ENCODE measurements around the gene MACROD1.

Gene MACROD1

DNA sequence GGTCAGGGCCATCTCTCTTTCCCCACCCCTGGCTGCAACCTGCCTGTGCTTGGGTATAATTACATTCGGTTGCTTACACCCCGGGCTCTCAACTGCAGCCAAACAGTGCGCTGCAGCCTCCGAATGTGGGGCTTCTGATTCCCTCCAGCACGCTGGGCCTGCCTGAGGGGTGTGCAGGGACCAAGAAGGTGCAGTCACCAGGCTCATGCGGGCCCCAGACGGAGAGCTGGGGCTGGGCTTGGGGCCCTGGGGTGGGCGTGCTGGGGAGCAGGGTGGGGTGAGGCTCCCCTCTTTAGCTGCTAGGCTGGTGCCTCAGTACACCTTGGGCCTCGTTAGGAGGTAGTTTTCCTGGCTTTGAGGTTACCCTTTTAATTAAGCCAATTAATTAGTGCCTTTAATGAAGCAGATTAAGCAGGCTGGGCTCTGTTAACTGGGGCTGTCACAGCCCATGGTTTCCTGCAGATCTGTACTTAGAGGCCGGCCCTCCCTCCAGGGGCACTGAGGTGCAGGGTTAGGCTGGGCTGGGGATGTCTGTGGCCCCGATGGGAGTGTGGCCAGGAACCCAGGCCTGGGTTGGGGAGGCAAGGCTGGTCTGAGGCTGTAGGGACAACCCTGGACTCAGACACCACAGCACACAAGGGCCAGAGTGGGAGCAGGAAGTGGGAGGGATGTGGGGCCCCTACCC, 112.8 kb downstream of the MACROD1 start:
- H3K9me3 ChIP-seq (ENCODE audit: severe bottlenecking): no peaks in the 10 kb centered on the region
- no peaks in the 10 kb centered on the region for H3K36me3 ChIP-seq (ENCODE audit: low read depth)
- TF ChIP-seq, protein P1, sequence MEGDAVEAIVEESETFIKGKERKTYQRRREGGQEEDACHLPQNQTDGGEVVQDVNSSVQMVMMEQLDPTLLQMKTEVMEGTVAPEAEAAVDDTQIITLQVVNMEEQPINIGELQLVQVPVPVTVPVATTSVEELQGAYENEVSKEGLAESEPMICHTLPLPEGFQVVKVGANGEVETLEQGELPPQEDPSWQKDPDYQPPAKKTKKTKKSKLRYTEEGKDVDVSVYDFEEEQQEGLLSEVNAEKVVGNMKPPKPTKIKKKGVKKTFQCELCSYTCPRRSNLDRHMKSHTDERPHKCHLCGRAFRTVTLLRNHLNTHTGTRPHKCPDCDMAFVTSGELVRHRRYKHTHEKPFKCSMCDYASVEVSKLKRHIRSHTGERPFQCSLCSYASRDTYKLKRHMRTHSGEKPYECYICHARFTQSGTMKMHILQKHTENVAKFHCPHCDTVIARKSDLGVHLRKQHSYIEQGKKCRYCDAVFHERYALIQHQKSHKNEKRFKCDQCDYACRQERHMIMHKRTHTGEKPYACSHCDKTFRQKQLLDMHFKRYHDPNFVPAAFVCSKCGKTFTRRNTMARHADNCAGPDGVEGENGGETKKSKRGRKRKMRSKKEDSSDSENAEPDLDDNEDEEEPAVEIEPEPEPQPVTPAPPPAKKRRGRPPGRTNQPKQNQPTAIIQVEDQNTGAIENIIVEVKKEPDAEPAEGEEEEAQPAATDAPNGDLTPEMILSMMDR (IDR thresholded peaks at IDR 0.05; ENCODE audit: poor library complexity, severe bottlenecking): no peak
- no peaks in the 10 kb centered on the region for H3K27me3 ChIP-seq (ENCODE audit: insufficient read depth, poor library complexity, severe bottlenecking)
- ATAC-seq (ENCODE audit: low read depth) (no peak), DNase-seq (ENCODE audit: low spot score) (no peak)
- H3K4me3 ChIP-seq (ENCODE audit: severe bottlenecking): no peak overlapping the region
- H3K4me1 ChIP-seq (ENCODE audit: insufficient read depth, poor library complexity, severe bottlenecking): no peaks in the 10 kb centered on the region
- no peak overlapping the region for H3K27ac ChIP-seq (ENCODE audit: poor library complexity, severe bottlenecking)

- H3K4me1 ChIP-seq (ENCODE audit: insufficient read depth, poor library complexity, severe bottlenecking): no peaks in the 10 kb centered on the region
- ATAC-seq (ENCODE audit: low read depth) (no peak), DNase-seq (ENCODE audit: low spot score) (no peak)
- H3K27ac ChIP-seq (ENCODE audit: poor library complexity, severe bottlenecking): no peak overlapping the region
- H3K27me3 ChIP-seq (ENCODE audit: insufficient read depth, poor library complexity, severe bottlenecking): no peaks in the 10 kb centered on the region
- H3K4me3 ChIP-seq (ENCODE audit: severe bottlenecking): no peak overlapping the region
- H3K9me3 ChIP-seq (ENCODE audit: severe bottlenecking): no peaks in the 10 kb centered on the region
- no peaks in the 10 kb centered on the region for H3K36me3 ChIP-seq (ENCODE audit: low read depth)
- TF ChIP-seq, protein P1 (IDR thresholded peaks at IDR 0.05; ENCODE audit: poor library complexity, severe bottlenecking): no peak
Measured at GRCh38 chr11:64052436-64052835, 113.5 kb downstream of the MACROD1 start.

GRCh38 chr11:64051297-64051696, 114.6 kb downstream of the MACROD1 start:
- Histone ChIP-seq H3K9me3 (ENCODE audit: severe bottlenecking) (no peaks in the 10 kb centered on the region), H3K27me3 (ENCODE audit: insufficient read depth, poor library complexity, severe bottlenecking) (no peaks in the 10 kb centered on the region), H3K4me1 (ENCODE audit: insufficient read depth, poor library complexity, severe bottlenecking) (no peaks in the 10 kb centered on the region), H3K36me3 (ENCODE audit: low read depth) (no peaks in the 10 kb centered on the region), H3K27ac (ENCODE audit: poor library complexity, severe bottlenecking) (no peak overlapping the region), H3K4me3 (ENCODE audit: severe bottlenecking) (no peak overlapping the region)
- TF ChIP-seq, protein P1 (IDR thresholded peaks at IDR 0.05; ENCODE audit: poor library complexity, severe bottlenecking): no peak
- DNase-seq (ENCODE audit: low spot score) (no peak), ATAC-seq (ENCODE audit: low read depth) (no peak)

DNA sequence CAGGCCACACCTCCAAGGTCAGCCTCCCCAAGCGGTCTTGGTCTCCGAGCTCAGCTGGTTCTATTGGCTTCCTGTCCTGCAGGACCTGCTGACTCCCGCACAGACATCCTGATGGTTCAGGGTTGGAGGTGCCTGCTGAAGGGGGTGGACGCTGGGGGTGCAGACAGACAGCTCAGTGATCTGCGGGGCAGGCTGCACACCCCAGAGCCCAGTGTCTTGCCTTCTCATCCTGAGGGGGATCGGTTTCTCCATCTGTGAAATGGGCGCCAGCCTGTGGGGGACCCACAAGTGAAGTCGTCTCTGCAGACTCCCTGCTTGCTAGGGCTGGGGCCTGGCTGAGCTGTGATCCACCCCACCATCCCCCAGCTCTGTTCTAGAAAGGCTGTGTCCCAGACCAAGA, 116.4 kb downstream of the MACROD1 start:
- Histone ChIP-seq H3K27ac (ENCODE audit: poor library complexity, severe bottlenecking) (no peak overlapping the region), H3K4me1 (ENCODE audit: insufficient read depth, poor library complexity, severe bottlenecking) (no peaks in the 10 kb centered on the region), H3K36me3 (ENCODE audit: low read depth) (no peaks in the 10 kb centered on the region), H3K27me3 (ENCODE audit: insufficient read depth, poor library complexity, severe bottlenecking) (no peaks in the 10 kb centered on the region), H3K4me3 (ENCODE audit: severe bottlenecking) (no peak overlapping the region), H3K9me3 (ENCODE audit: severe bottlenecking) (no peaks in the 10 kb centered on the region)
- TF ChIP-seq, protein P1 (IDR thresholded peaks at IDR 0.05; ENCODE audit: poor library complexity, severe bottlenecking): no peak
- ATAC-seq (ENCODE audit: low read depth) (no peak), DNase-seq (ENCODE audit: low spot score) (no peak)
